T-cell (primary cell): ENCODE results near the gene FAM163B. TPM values are rescaled to one million over a fixed set of nuclear protein-coding genes. Genes with fewer than 3 reads are reported as not detected.

Experiments used
- ATAC-seq, 4 experiments: fragments of 200-7000 bp in 3 of 4; fragments of 150-1000 bp in 1 of 4; cut with Tn5 transposase; replicated peaks in 1 of 4; 1 replicate in 3 of 4; 2 replicates in 1 of 4; pipeline ENCODE4 v1.10.0; 2021; ENCODE audit warnings: moderate library complexity in 3 of 4, mild to moderate bottlenecking in 2 of 4, moderate number of reproducible peaks in 1 of 4
- CTCF ChIA-PET, 2 donors: fragments of 300-600 bp; sonication (Branson Sonifier 250); formaldehyde crosslinking; loops; one replicate each; lab custom pipeline; 2022; ENCODE audit warnings: antibody characterized with exemption in 2 of 2; lab: Charles Lee
- POLR2A ChIA-PET, 2 donors: fragments of 300-600 bp; sonication (Branson Sonifier 250); formaldehyde crosslinking; loops; one replicate each; lab custom pipeline; 2022; ENCODE audit warnings: antibody characterized with exemption in 2 of 2; lab: Charles Lee
- DNase-seq, 35 experiments: peaks; one replicate each; pipeline versions ENCODE4 v3.0.0 to v3.0.0-alpha.2; 2013 to 2023
- H3K27ac ChIP-seq: one replicate; pipeline ENCODE4 v1.5.1; 2013; ENCODE audit warnings: low read length
- H3K27me3 ChIP-seq, 2 experiments: replicated peaks in 1 of 2; 1 replicate in 1 of 2; 2 replicates in 1 of 2; pipeline versions ENCODE4 v1.6.1 to v1.7.0; 2013; ENCODE audit warnings: low read length in 1 of 2, mixed read lengths in 1 of 2; ENCODE audit not compliant: control insufficient read depth in 2 of 2, insufficient read depth in 2 of 2; ENCODE audit errors: extremely low read depth in 1 of 2
- H3K36me3 ChIP-seq, 2 donors: 1 replicate in 1 of 2; 2 replicates in 1 of 2; pipeline versions ENCODE4 v1.6.1 to v1.7.0; 2013; ENCODE audit warnings: low read length in 1 of 2; ENCODE audit not compliant: control insufficient read depth in 2 of 2, insufficient read depth in 1 of 2; ENCODE audit errors: extremely low read depth in 1 of 2
- H3K4me1 ChIP-seq, 2 experiments: 1 replicate in 1 of 2; 2 replicates in 1 of 2; pipeline versions ENCODE4 v1.6.1 to v1.7.0; 2013; ENCODE audit warnings: low read length in 2 of 2, mixed read lengths in 1 of 2; ENCODE audit not compliant: insufficient read depth in 2 of 2, control insufficient read depth in 1 of 2; ENCODE audit errors: extremely low read depth in 1 of 2
- H3K4me3 ChIP-seq, 2 donors: 1 replicate in 1 of 2; 2 replicates in 1 of 2; pipeline versions ENCODE4 v1.5.1 to v1.7.0; 2013; ENCODE audit warnings: mild to moderate bottlenecking in 2 of 2, low read length in 1 of 2, moderate library complexity in 1 of 2; ENCODE audit not compliant: control insufficient read depth in 1 of 2; ENCODE audit errors: extremely low read depth in 1 of 2
- H3K9me3 ChIP-seq: 2 replicates; pipeline ENCODE4 v1.7.0; 2013
- H3K27ac Mint-ChIP-seq, 2 donors: one replicate each; pipeline ENCODE4 v1.8.0; 2020 to 2021; ENCODE audit warnings: mild to moderate bottlenecking in 2 of 2, mixed read lengths in 2 of 2
- H3K27me3 Mint-ChIP-seq, 2 donors: one replicate each; pipeline ENCODE4 v1.8.0; 2021 to 2022; ENCODE audit warnings: mixed read lengths in 2 of 2
- H3K36me3 Mint-ChIP-seq: one replicate; pipeline ENCODE4 v1.8.0; 2021; ENCODE audit warnings: mixed read lengths
- H3K4me1 Mint-ChIP-seq, 3 donors: one replicate each; pipeline ENCODE4 v1.8.0; 2020 to 2022; ENCODE audit warnings: mixed read lengths in 3 of 3, mild to moderate bottlenecking in 1 of 3
- H3K4me3 Mint-ChIP-seq, 3 donors: one replicate each; pipeline ENCODE4 v1.8.0; 2020 to 2022; ENCODE audit warnings: mild to moderate bottlenecking in 3 of 3, mixed read lengths in 3 of 3, moderate library complexity in 3 of 3
- H3K9me3 Mint-ChIP-seq, 3 donors: one replicate each; pipeline ENCODE4 v1.8.0; 2020 to 2022; ENCODE audit warnings: mixed read lengths in 3 of 3
- WGBS: methylation state at CpG from one replicate; pipeline ENCODE4 v1.1.5; 2013; ENCODE audit warnings: missing lambda C conversion rate; ENCODE audit not compliant: insufficient coverage; 5-methylcytosine and 5-hydroxymethylcytosine counted together
- total RNA-seq, 35 experiments: library from RNA in 6 of 35; stranded (reverse) in 6 of 35; fragments of 120-200 nt in 1 of 35; gene quantifications; one replicate each; pipeline versions ENCODE4 v1.2.1 to v1.2.4 and lab custom pipeline; 2013 to 2026

FAM163B gene
- total RNA-seq, 5 donors from 2014 or later (not counting 1 experiment from before 2014, with no cell fraction given), result not detected

DNA sequence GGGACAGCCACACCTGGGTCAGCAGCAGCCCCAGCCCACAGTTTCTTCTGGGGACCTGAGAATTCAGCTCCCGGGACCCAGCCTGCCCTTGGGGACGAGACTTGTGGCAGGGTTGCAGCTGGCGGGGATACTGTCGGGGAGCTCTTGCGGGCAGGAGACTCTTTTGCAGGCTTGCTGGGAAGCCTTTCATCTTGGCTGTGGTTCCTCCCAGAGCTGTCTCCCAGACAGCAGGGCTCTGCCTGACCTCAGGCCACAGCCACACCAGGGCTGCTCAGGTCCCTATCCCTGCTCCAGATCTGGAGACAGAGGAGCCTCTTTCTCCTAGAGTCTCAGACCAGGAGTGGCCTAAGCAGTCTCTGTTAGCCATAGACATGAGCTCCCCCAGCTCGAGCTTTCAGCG, 79.7 kb downstream of the FAM163B start:
- peaks cover 0 to 23% of the 10 kb centered on the region in 2 donors for H3K27me3 Mint-ChIP-seq
- H3K9me3 Mint-ChIP-seq, result no peaks in the 10 kb centered on the region
- H3K4me3 ChIP-seq, result no peak overlapping the region
- DNase-seq (no peak), ATAC-seq (no peak)
- H3K36me3 Mint-ChIP-seq, result no peaks in the 10 kb centered on the region
- ChIA-PET CTCF (no interaction called here), POLR2A (no interaction called here)
- peaks cover 17 to 23% (median 20%) of the 10 kb centered on the region in 3 donors for H3K4me1 Mint-ChIP-seq
- WGBS, result 65% methylated on average over 6 of the region's 7 CpGs
- peaks cover 0 to 78% of the 10 kb centered on the region in 2 experiments for H3K27me3 ChIP-seq
- no peaks in the 10 kb centered on the region for H3K9me3 ChIP-seq
- H3K4me1 ChIP-seq, result peaks cover 28 to 32% of the 10 kb centered on the region in 2 experiments
- H3K27ac Mint-ChIP-seq, result no peak overlapping the region
- H3K4me3 Mint-ChIP-seq, result no peak overlapping the region
- no peak overlapping the region for H3K27ac ChIP-seq
- H3K36me3 ChIP-seq, result no peaks in the 10 kb centered on the region

DNA sequence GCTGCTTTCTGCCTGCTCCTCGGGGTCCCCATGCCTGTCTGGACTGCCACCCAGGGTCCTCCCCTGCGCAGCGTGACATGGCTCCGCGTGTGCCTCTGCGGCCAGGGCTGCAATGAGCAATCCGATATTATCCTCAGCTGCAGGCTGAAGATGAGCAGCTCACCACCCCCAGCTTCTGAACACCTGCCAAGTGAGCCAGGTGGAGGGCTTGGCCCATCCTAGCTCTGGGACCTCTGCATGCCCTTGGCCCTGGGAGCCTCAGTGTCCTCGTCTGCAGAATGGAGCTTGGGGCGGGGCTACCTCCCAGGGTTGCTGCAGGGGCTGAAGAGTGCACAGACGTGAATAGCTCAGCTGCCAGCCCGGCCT, 80.3 kb downstream of the FAM163B start:
- H3K27ac Mint-ChIP-seq, result no peak overlapping the region
- peaks cover 0 to 73% of the 10 kb centered on the region in 2 experiments for H3K27me3 ChIP-seq
- peaks cover 27% of the 10 kb centered on the region in 2 experiments for H3K4me1 ChIP-seq
- CTCF ChIA-PET, result interaction anchor here in 1 of 2 donors (0.6 kb wide), 1 partner anchor 697 kb away, joined by 9 read pairs; no protein-coding TSS in a partner anchor
- no peaks in the 10 kb centered on the region for H3K36me3 Mint-ChIP-seq
- no peaks in the 10 kb centered on the region for H3K36me3 ChIP-seq
- no peak for DNase-seq
- H3K4me1 Mint-ChIP-seq, result peaks cover 15 to 23% (median 18%) of the 10 kb centered on the region in 3 donors
- no peak overlapping the region for H3K27ac ChIP-seq
- 84% methylated on average over 10 of the region's 11 CpGs for WGBS
- no peaks in the 10 kb centered on the region for H3K9me3 ChIP-seq
- H3K27me3 Mint-ChIP-seq, result peaks cover 0 to 23% of the 10 kb centered on the region in 2 donors
- POLR2A ChIA-PET, result no interaction called here
- no peaks in the 10 kb centered on the region for H3K9me3 Mint-ChIP-seq
- H3K4me3 ChIP-seq, result no peak overlapping the region
- H3K4me3 Mint-ChIP-seq, result no peak overlapping the region
- no peak for ATAC-seq

DNA sequence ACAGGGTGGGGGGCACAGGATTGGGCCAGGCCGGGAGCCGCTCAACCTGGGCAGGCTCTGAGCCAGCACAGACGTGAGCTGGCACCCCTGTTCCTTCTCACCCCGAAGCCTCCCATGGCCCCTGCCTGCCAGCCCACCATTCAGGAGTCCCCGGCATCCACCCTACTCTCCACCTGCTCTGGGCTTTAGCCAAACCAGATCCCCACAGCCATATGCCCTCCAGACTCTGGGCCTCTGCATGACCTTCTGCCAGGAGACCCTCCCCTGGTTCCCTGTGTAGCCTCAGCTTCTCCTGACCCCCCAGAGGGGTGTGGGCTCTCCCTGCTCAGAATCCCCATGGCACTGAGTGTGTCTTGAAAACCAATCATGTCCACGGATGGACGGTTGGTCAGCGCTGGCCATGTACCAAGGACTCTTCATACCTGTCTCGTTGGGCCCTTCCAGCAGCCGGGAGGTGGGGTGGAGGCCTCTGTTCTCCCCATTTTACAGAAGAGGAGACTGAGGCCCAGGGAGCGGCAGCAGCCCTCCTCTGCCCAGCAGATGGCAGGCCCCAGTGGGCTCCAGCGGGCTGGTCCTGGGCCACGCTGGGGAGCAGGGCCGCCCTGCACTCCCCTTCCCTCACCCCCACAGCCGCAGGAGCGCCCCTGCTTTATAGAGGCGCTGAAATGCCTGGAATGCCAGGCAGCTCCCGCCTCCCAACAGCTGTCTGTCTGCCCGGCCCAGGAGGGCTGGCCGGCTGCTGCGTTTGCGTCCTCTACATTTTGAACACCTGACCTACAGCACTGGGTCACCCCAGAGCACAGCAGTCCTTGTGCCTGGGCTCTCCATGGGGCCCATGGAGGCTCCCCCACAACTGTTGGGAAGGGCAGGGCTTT, 81.0 kb downstream of the FAM163B start:
- H3K4me1 Mint-ChIP-seq, result peaks cover 10 to 20% (median 13%) of the 10 kb centered on the region in 3 donors
- Histone ChIP-seq H3K9me3 (no peaks in the 10 kb centered on the region), H3K4me3 (no peak overlapping the region), H3K4me1 (peaks cover 20% of the 10 kb centered on the region in 2 experiments), H3K27me3 (peaks cover 0 to 67% of the 10 kb centered on the region in 2 experiments), H3K27ac (no peak overlapping the region), H3K36me3 (no peaks in the 10 kb centered on the region)
- no peaks in the 10 kb centered on the region for H3K36me3 Mint-ChIP-seq
- ATAC-seq, result no peak
- WGBS, result 86% methylated on average over 19 of the region's 22 CpGs
- no peak overlapping the region for H3K27ac Mint-ChIP-seq
- H3K27me3 Mint-ChIP-seq, result peaks cover 0 to 18% of the 10 kb centered on the region in 2 donors
- no peak for DNase-seq
- no peaks in the 10 kb centered on the region for H3K9me3 Mint-ChIP-seq
- POLR2A ChIA-PET, result no interaction called here
- no peak overlapping the region for H3K4me3 Mint-ChIP-seq
- CTCF ChIA-PET, result interaction anchor here in 1 of 2 donors (0.6 kb wide), 1 partner anchor 696 kb away, joined by 9 read pairs; no protein-coding TSS in a partner anchor

DNA sequence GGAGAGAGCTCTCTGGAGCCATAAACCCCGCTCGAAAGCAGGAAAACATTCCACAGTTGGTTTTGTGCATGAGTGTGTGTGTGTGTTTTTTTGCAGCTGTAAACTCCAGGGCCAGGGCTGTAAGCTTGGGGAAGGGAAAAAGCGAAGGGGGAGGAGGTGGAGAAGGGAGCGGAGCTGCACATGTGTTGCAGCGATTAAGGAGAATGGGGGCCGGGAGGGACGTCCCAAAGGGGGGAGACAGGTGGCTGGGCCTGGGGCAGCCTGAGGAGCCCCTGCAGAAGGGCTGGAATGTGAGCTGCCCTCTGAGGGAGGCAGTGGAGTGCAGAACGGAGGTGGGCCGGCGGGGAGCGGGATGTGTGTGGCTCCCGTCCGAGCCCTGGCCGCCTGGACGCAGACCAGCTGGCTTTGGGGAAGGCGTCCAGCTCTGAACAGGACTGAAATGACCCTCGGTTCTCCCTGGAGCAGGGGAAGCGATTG, 81.7 kb downstream of the FAM163B start:
- WGBS, result 88% methylated on average over 14 of the region's 18 CpGs
- no peak for DNase-seq
- H3K4me1 ChIP-seq, result peaks cover 13 to 14% of the 10 kb centered on the region in 2 experiments
- ChIA-PET POLR2A (no interaction called here), CTCF (no interaction called here)
- Mint-ChIP-seq H3K9me3 (no peaks in the 10 kb centered on the region), H3K4me1 (peaks cover 4 to 13% (median 6%) of the 10 kb centered on the region in 3 donors), H3K4me3 (no peak overlapping the region), H3K27ac (no peak overlapping the region), H3K27me3 (peaks cover 0 to 11% of the 10 kb centered on the region in 2 donors), H3K36me3 (no peaks in the 10 kb centered on the region)
- no peaks in the 10 kb centered on the region for H3K36me3 ChIP-seq
- H3K27ac ChIP-seq, result no peak overlapping the region
- H3K9me3 ChIP-seq, result no peaks in the 10 kb centered on the region
- no peak for ATAC-seq
- H3K27me3 ChIP-seq, result peaks cover 0 to 59% of the 10 kb centered on the region in 2 experiments
- no peak overlapping the region for H3K4me3 ChIP-seq

Other genes with a start within 250 kb of the FAM163B start
- gene SURF4, start 233.3 kb downstream of the FAM163B start, total RNA-seq, result 100 to 1,000 TPM in 4 of 5 donors, 10 to 100 TPM in 1; 73.5 to 114 (median 107) TPM
- gene STKLD1, start 233.0 kb downstream of the FAM163B start, total RNA-seq, result 1 to 10 TPM in 2 of 5 donors, under 1 TPM in 3; 0.49 to 1.1 (median 0.70) TPM
- gene REXO4, start 191.4 kb downstream of the FAM163B start, total RNA-seq, result 10 to 100 TPM; 23.6 to 44.5 (median 34.9) TPM
- gene ADAMTS13, start 187.0 kb downstream of the FAM163B start, total RNA-seq, result 1 to 10 TPM; 1.3 to 3.3 (median 2.4) TPM
- 1 to 10 TPM; 2.6 to 5.2 (median 3.7) TPM for gene CACFD1, start 149.4 kb downstream of the FAM163B start, total RNA-seq
- 1 to 10 TPM; 3.6 to 6.1 (median 4.9) TPM for gene SLC2A6, start 130.3 kb downstream of the FAM163B start, total RNA-seq
- gene MYMK, start 84.4 kb downstream of the FAM163B start, total RNA-seq, result not detected
- gene ADAMTSL2, start 74.7 kb downstream of the FAM163B start, total RNA-seq, result under 1 TPM; 0.16 to 0.76 (median 0.53) TPM
- gene DBH, start 27.0 kb upstream of the FAM163B start, total RNA-seq, result under 1 TPM; 0.26 to 0.82 (median 0.32) TPM
- 10 to 100 TPM in 4 of 5 donors, 1 to 10 TPM in 1; 8.8 to 34.4 (median 23.8) TPM for gene SARDH, start 129.0 kb upstream of the FAM163B start, total RNA-seq